ENCODE measurements around the gene SOBP.

DNA sequence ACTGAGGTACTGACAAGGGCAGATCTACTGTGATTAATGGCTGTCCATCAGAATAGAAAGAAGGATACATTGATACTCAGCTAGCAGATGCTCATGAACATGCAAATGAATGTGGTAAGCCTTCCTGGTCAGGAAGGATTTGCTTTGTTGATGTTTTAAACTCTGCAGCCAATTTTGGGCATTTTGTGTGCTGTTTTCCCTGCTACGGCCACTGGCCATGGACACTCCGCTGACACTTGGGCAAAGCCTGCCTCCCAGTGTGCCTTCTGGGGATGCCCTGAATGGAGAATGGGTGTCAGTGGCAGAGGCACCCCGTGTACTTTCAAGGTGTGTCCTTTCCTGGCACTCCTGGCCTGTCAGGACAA lies 113.1 kb downstream of the SOBP start:
- TF ChIP-seq, protein P1, sequence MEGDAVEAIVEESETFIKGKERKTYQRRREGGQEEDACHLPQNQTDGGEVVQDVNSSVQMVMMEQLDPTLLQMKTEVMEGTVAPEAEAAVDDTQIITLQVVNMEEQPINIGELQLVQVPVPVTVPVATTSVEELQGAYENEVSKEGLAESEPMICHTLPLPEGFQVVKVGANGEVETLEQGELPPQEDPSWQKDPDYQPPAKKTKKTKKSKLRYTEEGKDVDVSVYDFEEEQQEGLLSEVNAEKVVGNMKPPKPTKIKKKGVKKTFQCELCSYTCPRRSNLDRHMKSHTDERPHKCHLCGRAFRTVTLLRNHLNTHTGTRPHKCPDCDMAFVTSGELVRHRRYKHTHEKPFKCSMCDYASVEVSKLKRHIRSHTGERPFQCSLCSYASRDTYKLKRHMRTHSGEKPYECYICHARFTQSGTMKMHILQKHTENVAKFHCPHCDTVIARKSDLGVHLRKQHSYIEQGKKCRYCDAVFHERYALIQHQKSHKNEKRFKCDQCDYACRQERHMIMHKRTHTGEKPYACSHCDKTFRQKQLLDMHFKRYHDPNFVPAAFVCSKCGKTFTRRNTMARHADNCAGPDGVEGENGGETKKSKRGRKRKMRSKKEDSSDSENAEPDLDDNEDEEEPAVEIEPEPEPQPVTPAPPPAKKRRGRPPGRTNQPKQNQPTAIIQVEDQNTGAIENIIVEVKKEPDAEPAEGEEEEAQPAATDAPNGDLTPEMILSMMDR (IDR thresholded peaks at IDR 0.05) = no peak
- TF ChIP-seq, protein P2, sequence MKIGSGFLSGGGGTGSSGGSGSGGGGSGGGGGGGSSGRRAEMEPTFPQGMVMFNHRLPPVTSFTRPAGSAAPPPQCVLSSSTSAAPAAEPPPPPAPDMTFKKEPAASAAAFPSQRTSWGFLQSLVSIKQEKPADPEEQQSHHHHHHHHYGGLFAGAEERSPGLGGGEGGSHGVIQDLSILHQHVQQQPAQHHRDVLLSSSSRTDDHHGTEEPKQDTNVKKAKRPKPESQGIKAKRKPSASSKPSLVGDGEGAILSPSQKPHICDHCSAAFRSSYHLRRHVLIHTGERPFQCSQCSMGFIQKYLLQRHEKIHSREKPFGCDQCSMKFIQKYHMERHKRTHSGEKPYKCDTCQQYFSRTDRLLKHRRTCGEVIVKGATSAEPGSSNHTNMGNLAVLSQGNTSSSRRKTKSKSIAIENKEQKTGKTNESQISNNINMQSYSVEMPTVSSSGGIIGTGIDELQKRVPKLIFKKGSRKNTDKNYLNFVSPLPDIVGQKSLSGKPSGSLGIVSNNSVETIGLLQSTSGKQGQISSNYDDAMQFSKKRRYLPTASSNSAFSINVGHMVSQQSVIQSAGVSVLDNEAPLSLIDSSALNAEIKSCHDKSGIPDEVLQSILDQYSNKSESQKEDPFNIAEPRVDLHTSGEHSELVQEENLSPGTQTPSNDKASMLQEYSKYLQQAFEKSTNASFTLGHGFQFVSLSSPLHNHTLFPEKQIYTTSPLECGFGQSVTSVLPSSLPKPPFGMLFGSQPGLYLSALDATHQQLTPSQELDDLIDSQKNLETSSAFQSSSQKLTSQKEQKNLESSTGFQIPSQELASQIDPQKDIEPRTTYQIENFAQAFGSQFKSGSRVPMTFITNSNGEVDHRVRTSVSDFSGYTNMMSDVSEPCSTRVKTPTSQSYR (CRISPR knock-in tag; IDR thresholded peaks at IDR 0.05) = no peak
- TF ChIP-seq CREB1 (CRISPR knock-in tag; IDR thresholded peaks at IDR 0.05) = no peak
- no peak for TF ChIP-seq AFF4 (CRISPR knock-in tag; IDR thresholded peaks at IDR 0.05; ENCODE audit: borderline replicate concordance)
- no peak for TF ChIP-seq ZNF512 (CRISPR knock-in tag; IDR thresholded peaks at IDR 0.05; ENCODE audit: borderline replicate concordance)
- no peak for TF ChIP-seq JUN (CRISPR knock-in tag; IDR thresholded peaks at IDR 0.05)
- no peak for TF ChIP-seq FOXJ3 (CRISPR knock-in tag; IDR thresholded peaks at IDR 0.05; ENCODE audit: borderline replicate concordance)
- TF ChIP-seq, protein P3, sequence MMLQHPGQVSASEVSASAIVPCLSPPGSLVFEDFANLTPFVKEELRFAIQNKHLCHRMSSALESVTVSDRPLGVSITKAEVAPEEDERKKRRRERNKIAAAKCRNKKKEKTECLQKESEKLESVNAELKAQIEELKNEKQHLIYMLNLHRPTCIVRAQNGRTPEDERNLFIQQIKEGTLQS (CRISPR knock-in tag; conservative IDR thresholded peaks at IDR 0.05) = no peak
- no peak for TF ChIP-seq USF2 (CRISPR knock-in tag; IDR thresholded peaks at IDR 0.05)
- no peak for TF ChIP-seq TEAD4 (CRISPR knock-in tag; IDR thresholded peaks at IDR 0.05)
- TF ChIP-seq MAX (CRISPR knock-in tag; IDR thresholded peaks at IDR 0.05) = no peak
- no peak for TF ChIP-seq FOXK1 (CRISPR knock-in tag; IDR thresholded peaks at IDR 0.05)
- TF ChIP-seq FOXP1 (CRISPR knock-in tag; IDR thresholded peaks at IDR 0.05; ENCODE audit: borderline replicate concordance) = no peak
- TF ChIP-seq, protein P4, sequence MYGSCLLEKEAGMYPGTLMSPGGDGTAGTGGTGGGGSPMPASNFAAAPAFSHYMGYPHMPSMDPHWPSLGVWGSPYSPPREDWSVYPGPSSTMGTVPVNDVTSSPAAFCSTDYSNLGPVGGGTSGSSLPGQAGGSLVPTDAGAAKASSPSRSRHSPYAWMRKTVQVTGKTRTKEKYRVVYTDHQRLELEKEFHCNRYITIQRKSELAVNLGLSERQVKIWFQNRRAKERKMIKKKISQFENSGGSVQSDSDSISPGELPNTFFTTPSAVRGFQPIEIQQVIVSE (CRISPR knock-in tag; IDR thresholded peaks at IDR 0.05; ENCODE audit: borderline replicate concordance) = no peak

All from WTC11 (cell line).